Fibroblast of skin of left biceps (primary cell): ENCODE measurements around the gene RAB11B.
"Not testable (repeated sequence)": the region's sequence is repeated elsewhere in the genome, so short reads cannot be mapped to it uniquely, and the experiment has no call there.

Source experiments
- DNase-seq, 2 experiments: peaks; one replicate each; pipeline ENCODE4 v3.0.0-alpha.2; 2013; ENCODE audit warnings: low read depth in 2 of 2

The RAB11B gene

GRCh38 chr19:8370176-8371010 is 19.8 kb upstream of the RAB11B start:
- no peak for DNase-seq

GRCh38 chr19:8371011-8371804 is 19.0 kb upstream of the RAB11B start:
- no peak for DNase-seq

GRCh38 chr19:8373867-8374813 is 16.0 kb upstream of the RAB11B start:
- no peak for DNase-seq

- DNase-seq, result not testable (repeated sequence)
Observed at GRCh38 chr19:8375766-8376165, 14.4 kb upstream of the RAB11B start.

- not testable (repeated sequence) for DNase-seq
Observed at GRCh38 chr19:8376373-8376974, 13.7 kb upstream of the RAB11B start.

- DNase-seq, result no peak
Observed at GRCh38 chr19:8377598-8377997, 12.6 kb upstream of the RAB11B start.

GRCh38 chr19:8379156-8379891 is 10.8 kb upstream of the RAB11B start:
- not testable (repeated sequence) for DNase-seq

- not testable (repeated sequence) for DNase-seq
Observed at GRCh38 chr19:8384569-8384968, 5.6 kb upstream of the RAB11B start.

- DNase-seq, result not testable (repeated sequence)
Observed at GRCh38 chr19:8385103-8385502, 5.1 kb upstream of the RAB11B start.

GRCh38 chr19:8385566-8385965 is 4.6 kb upstream of the RAB11B start:
- not testable (repeated sequence) for DNase-seq

GRCh38 chr19:8386419-8386818 is 3.7 kb upstream of the RAB11B start:
- DNase-seq, result not testable (repeated sequence)

GRCh38 chr19:8386990-8387389 is 3.2 kb upstream of the RAB11B start:
- no peak for DNase-seq

GRCh38 chr19:8387688-8388611 is 2.2 kb upstream of the RAB11B start:
- no peak for DNase-seq

- DNase-seq, result no peak
Observed at GRCh38 chr19:8388612-8388958, 1.6 kb upstream of the RAB11B start.

GRCh38 chr19:8390617-8390981 is 439 bp downstream of the RAB11B start:
- peak; percentile 74 to 75 for DNase-seq

GRCh38 chr19:8391198-8392016 is 1.2 kb downstream of the RAB11B start:
- DNase-seq, result no peak

- no peak for DNase-seq
Observed at GRCh38 chr19:8392017-8392591, 1.9 kb downstream of the RAB11B start.

GRCh38 chr19:8393192-8393870 is 3.2 kb downstream of the RAB11B start:
- DNase-seq, result no peak
